Neuron (in vitro differentiated cells): ENCODE data around the gene RPRML.
"Not testable (repeated sequence)": the region's sequence is repeated elsewhere in the genome, so short reads cannot be mapped to it uniquely, and the experiment has no call there.

Source experiments
- H2AFZ ChIP-seq: one replicate; pipeline ENCODE4 v1.6.1; 2013; ENCODE audit warnings: low read depth, mild to moderate bottlenecking, inconsistent platforms, low read length, moderate library complexity
- H3K27me3 ChIP-seq: one replicate; pipeline ENCODE4 v1.6.1; 2013; ENCODE audit warnings: low read length; ENCODE audit not compliant: insufficient read depth
- H3K36me3 ChIP-seq: one replicate; pipeline ENCODE4 v1.6.1; 2013; ENCODE audit warnings: low read length; ENCODE audit not compliant: insufficient read depth
- H3K4me1 ChIP-seq: one replicate; pipeline ENCODE4 v1.6.1; 2013; ENCODE audit warnings: low read length; ENCODE audit not compliant: insufficient read depth
- H3K4me3 ChIP-seq: 2 replicates; pipeline ENCODE4 v1.5.1; 2013; ENCODE audit warnings: mild to moderate bottlenecking, low read length, moderate library complexity
- H3K9me3 ChIP-seq: one replicate; pipeline ENCODE4 v1.6.1; 2013; ENCODE audit warnings: low read length

The RPRML gene

DNA sequence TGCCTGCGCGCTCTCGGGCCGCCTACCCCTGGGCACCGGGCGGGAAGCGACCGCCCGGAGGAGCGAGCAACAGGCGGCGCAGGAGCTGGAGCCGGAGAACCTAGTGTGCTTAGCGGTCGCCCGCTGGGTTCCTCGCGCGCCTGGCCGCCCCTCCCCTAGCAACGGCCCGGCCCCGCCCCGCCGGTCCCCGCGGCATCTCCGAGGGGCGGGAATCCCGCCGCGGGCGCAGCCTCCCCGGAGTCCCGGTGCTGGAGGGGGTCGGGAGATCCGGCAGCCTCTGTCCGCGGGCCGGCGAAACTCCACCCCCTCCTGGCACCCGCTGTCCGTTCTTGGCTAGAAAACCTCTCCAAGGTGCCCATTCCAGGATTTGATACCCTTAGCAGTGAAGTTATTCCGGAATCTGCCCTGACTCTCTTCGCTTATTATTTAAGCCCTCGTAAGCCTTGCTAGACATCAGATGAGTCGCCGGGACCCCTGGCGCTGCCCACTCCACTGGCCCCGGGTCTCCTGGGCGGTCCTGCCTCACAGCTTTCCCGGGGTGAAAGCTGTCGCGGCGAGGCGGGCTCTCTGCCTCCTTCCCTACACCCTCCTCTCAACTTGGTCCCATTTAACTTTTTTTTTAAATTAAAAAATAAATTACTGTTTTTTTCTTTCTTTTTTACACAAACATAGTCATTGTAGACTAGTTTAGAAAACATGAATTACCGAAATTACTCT lies at the start of gene RPRML:
Gene RPRML, minus strand, starts transcription at position 107 of the 717 bp plus-strand sequence. CDS start 246 bp downstream, outside the sequence.
- no peaks in the 10 kb centered on the region for H3K9me3 ChIP-seq
- H3K27me3 ChIP-seq: no peaks in the 10 kb centered on the region
- peaks cover 30% of the 10 kb centered on the region for H3K4me1 ChIP-seq
- peak within 1 kb of the TSS; percentile 73 for H3K4me3 ChIP-seq
- H2AFZ ChIP-seq: peak within 1 kb of the TSS; percentile 80
- no peaks in the 10 kb centered on the region for H3K36me3 ChIP-seq

DNA sequence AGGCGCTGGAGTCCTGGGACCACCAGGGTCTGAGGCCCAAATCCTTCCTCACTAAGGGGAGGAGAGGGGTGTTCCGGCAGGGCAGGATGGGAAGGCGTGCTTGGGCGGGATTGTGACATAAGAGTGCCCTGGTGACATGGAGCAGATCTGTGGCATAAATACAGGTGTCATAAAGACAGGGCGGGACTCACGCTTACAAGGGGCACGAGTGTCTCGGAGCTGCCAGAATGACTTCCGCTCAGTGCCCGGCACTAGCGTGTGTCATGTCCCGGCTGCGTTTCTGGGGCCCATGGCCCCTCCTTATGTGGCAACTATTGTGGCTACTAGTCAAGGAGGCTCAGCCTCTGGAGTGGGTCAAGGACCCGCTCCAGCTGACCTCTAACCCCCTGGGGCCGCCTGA lies 37.9 kb upstream of the RPRML start:
- not testable (repeated sequence) for H2AFZ ChIP-seq, H3K4me3 ChIP-seq, H3K36me3 ChIP-seq, H3K4me1 ChIP-seq, H3K9me3 ChIP-seq, H3K27me3 ChIP-seq

DNA sequence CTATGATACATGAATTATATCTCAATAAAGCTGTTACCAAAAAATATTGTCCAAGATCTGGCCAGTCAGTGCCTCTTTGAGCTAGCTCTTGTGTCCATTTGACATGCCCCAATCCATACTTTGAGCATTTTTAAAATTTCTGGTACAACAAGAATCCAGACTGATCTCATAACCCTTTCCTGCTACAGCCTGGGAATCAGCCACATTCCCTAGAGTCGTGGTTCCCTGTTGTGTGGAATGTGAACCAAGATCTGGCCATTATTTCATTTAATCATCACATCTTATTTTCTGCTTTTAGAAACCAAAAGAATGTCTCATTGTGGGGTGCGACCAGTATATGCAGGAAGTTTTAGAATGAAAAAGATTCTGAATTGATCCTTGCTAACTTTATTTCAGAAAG lies 34.3 kb upstream of the RPRML start:
- H3K27me3 ChIP-seq: no peaks in the 10 kb centered on the region
- peaks cover under 1% of the 10 kb centered on the region for H3K36me3 ChIP-seq
- no peaks in the 10 kb centered on the region for H3K4me1 ChIP-seq
- no peak overlapping the region for H3K4me3 ChIP-seq
- H3K9me3 ChIP-seq: no peaks in the 10 kb centered on the region
- no peak overlapping the region for H2AFZ ChIP-seq

DNA sequence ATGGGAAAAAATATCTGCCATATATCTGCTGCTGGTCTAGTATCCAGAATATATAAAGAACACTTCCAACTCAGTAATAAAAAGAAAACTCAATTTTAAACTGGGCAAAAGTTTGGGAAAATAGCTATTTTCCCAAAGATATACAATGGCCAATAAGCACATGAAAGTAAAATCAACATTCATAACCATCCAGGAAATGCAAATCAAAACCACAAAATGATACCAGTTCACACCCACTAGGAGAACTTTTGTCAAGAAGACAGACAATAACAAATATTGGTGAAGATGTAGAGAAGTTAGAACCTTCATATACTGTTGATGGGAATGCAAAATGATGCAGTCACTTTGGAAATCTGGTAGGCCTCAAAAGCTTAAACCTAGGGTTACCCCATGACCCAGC lies 33.4 kb upstream of the RPRML start:
- Histone ChIP-seq H3K27me3 (no peaks in the 10 kb centered on the region), H2AFZ (no peak overlapping the region), H3K36me3 (no peaks in the 10 kb centered on the region), H3K4me3 (no peak overlapping the region), H3K9me3 (no peaks in the 10 kb centered on the region), H3K4me1 (no peaks in the 10 kb centered on the region)

DNA sequence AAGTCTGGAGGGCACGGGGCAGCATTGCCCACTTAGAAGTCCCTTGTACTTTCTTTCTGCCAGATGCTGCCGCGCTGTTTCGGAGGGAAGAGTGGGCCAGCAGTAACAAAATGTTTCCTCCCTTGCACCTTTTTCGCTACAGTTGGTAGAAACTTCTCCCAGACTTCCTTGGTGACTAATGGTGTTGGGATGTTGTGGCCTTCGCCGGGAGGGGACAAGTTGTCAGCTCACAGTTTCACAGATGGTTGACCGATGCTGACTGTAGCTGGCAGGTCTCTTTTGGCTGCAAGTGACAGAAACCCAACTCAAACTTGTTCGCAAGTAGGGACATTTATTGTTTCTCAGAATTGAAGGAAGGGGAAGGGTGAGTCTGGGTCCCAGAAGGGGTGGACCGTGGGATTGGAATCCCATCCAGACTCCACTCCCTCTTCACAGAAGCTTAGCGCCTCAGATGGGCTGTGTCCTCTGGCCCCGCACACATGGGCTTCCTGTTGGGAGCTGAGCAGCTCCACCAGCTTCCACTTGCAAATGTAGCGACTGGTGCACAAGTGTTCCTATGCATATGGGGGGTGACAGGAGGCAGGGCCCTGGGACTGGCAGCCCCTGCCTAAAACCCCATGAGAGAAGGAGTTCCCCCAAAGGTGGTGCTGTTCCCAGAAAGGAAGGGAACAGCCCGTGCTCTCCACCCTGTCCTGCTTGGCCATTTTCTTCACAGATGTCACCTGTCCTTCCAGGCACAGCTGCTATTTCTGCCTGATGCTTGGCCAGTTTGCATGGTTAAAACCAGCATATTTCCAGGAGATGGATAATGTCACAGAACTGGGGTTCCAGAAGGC lies 30.9 kb upstream of the RPRML start:
- no peak overlapping the region for H2AFZ ChIP-seq
- H3K36me3 ChIP-seq: no peaks in the 10 kb centered on the region
- H3K27me3 ChIP-seq: no peaks in the 10 kb centered on the region
- no peak overlapping the region for H3K4me3 ChIP-seq
- H3K4me1 ChIP-seq: peaks cover 3% of the 10 kb centered on the region
- no peaks in the 10 kb centered on the region for H3K9me3 ChIP-seq

DNA sequence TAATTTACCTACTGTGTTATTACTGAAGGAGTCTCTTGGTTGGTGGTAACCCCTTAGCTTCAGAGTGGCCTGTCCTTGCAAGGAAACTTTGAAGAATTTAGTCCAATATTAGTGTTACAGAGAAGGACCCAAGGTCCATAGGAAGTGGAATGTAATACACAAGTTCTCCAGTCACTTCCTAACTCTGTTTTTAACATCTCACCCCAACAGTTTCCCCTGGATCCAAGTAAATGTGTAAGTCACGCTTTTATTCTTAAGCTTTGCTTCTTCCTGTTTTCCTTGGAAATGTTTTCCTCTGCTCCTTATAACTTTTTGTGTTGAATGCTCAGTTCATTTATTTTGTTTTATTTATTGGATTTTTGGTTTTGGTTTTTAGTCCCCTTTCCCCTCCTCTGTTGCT lies 25.9 kb upstream of the RPRML start:
- H3K27me3 ChIP-seq: no peaks in the 10 kb centered on the region
- no peaks in the 10 kb centered on the region for H3K36me3 ChIP-seq

DNA sequence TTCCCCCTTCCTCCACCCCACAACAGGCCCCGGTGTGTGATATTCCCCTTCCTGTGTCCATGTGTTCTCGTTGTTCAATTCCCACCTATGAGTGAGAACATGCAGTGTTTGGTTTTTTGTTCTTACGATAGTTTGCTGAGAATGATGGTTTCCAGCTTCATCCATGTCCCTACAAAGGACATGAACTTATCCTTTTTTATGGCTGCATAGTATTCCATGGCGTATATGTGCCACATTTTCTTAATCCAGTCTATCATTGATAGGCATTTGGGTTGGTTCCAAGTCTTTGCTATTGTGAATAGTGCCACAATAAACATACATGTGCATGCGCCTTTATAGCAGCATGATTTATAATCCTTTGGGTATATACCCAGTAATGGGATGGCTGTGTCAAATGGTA lies 24.8 kb upstream of the RPRML start:
- H3K4me3 ChIP-seq, H3K36me3 ChIP-seq, H3K27me3 ChIP-seq, H3K4me1 ChIP-seq, H2AFZ ChIP-seq, H3K9me3 ChIP-seq: not testable (repeated sequence)

More for the DNA sequence above, 25.9 kb upstream of the RPRML start:
- H3K4me1 ChIP-seq: peaks cover 3% of the 10 kb centered on the region
- H2AFZ ChIP-seq: no peak overlapping the region
- H3K4me3 ChIP-seq: no peak overlapping the region
- no peaks in the 10 kb centered on the region for H3K9me3 ChIP-seq

DNA sequence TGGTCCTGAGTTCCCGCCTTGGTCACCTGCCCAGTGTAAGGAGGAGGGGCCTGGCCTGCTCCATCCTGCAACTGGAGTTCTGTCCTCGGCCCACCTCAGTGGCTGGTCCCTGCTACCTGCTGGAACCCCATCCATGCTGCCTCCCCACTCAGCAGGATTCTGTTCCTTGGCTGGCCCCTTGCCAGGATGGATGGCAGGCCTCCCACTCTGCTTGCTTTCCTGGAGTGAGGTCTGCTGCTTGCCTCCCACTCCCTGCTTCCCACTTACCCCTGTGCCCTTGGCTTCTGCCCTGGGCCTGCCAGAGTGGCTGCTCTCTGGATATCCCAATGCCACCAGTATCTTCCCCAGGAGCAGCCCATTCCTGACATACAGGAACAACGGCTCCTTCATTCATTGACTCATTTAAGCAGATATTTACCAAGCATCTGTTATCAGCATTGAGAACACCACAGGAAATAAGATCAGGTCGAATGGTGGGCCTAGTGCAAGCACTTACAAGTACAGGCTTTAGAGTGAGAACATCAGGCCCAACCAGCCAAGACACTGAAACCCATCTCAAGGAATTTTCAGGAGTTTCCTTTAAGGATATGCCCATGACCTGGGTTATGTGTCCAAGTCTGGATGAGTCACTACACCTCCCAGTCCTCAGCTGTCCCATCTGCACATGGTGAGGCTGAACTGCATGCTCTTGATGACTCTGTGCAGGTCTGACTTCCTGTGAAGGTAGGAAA lies 17.0 kb upstream of the RPRML start:
- no peak overlapping the region for H3K4me3 ChIP-seq
- H3K36me3 ChIP-seq: no peaks in the 10 kb centered on the region
- no peak overlapping the region for H2AFZ ChIP-seq
- H3K9me3 ChIP-seq: no peaks in the 10 kb centered on the region
- no peaks in the 10 kb centered on the region for H3K27me3 ChIP-seq
- H3K4me1 ChIP-seq: peaks cover 2% of the 10 kb centered on the region

DNA sequence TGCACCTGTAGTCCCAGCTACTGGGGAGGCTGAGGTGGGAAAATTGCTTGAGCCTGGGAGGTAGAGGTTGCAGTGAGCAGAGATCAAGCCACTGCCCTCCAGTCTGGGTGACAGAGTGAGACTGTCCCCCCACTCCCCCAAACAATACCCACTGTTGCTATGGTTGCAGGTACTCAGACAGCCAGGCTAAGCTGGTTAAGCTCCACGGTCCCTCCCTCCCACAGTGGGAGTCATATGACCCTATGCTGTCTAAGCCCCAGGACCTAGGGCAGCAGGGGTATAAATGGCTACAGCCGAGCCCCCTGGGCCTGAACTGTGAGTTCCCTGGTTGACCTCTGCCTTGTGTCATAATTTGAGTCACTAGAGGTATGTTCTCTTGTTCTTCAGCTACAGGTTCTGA lies 15.9 kb upstream of the RPRML start:
- Histone ChIP-seq H2AFZ (no peak overlapping the region), H3K36me3 (no peaks in the 10 kb centered on the region), H3K9me3 (no peaks in the 10 kb centered on the region), H3K4me1 (peaks cover 2% of the 10 kb centered on the region), H3K27me3 (no peaks in the 10 kb centered on the region), H3K4me3 (no peak overlapping the region)

DNA sequence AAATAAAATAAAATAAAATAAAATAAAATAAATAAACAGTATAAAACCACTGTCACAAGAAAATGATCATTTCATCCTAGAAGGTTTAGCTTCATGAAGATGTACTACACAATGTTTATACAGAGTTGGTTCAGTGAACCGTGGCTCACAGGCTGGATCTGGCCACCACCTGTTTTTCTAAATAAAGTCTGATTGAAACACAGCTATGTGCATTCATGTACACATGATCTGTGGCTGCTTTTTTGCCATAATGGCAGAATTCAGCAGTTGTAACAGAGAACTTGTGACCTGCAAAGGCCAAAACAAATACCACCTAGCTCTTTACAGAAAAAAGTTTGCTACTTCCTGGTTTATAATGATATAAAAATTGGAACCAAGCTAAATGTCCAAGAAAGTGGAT lies 12.6 kb upstream of the RPRML start:
- H3K4me3 ChIP-seq: no peak overlapping the region
- peaks cover 2% of the 10 kb centered on the region for H3K4me1 ChIP-seq
- no peaks in the 10 kb centered on the region for H3K36me3 ChIP-seq
- H3K9me3 ChIP-seq: no peaks in the 10 kb centered on the region
- H3K27me3 ChIP-seq: no peaks in the 10 kb centered on the region
- H2AFZ ChIP-seq: no peak overlapping the region

DNA sequence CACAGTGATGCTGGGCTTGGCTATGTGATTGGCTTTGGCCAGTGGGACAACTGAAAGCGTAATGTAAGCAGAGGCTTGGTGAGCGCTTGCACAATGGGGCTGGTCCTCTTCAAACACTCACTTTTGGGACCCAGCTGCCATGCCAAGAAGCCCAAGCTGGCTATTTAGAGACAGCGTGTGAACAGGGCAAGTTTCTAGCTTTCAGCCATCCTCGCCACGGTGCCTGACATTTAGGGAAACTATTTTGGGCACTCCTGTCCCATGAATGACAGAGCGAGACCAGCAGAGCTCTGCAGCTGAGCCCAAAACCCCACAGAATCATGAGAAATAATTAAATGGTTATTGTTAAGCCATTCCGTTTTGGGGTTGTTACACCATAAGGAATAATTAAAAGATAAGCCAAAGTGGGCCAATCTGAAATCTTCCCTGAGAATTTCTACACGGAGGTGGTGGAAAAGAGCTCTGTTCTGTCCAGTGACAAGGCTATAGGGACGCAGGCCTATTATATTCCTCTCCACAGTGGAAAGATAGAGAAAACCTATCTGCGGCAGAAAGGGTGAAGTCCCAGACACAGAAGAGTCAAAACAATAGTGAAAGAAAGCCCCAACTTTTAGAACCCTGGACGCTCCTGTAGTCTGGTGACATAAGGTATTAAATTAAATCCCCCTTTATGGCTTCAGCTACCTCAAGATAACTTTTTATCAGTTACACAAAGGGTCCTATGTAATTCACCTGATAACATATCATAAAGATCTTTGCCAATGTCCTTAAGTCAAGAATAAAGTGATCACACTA lies 10.8 kb upstream of the RPRML start:
- Histone ChIP-seq H3K36me3 (no peaks in the 10 kb centered on the region), H3K4me3 (no peak overlapping the region), H2AFZ (no peak overlapping the region), H3K4me1 (no peaks in the 10 kb centered on the region), H3K27me3 (no peaks in the 10 kb centered on the region), H3K9me3 (no peaks in the 10 kb centered on the region)

DNA sequence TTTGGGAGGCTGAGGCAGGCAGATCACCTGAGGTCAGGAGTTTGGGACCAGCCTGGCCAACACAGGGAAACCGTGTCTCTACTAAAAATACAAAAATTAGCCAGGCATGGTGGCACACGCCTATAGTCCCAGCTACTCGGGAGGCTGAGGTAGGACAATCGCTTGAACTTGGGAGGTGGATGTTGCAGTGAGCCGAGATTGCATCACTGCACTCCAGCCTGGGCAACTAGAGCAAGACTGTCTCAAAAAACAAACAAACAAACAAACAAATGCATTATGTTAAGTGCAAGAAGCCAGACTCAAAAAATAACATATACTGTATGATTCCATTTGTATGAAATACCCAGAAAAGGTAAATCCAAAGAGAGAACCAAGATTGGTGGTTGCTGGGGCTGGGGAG lies 8.9 kb upstream of the RPRML start:
- not testable (repeated sequence) for H3K9me3 ChIP-seq, H2AFZ ChIP-seq, H3K36me3 ChIP-seq, H3K4me3 ChIP-seq, H3K4me1 ChIP-seq, H3K27me3 ChIP-seq
